K562 (cell line): ENCODE results near the gene DKKL1. TPM values are rescaled to one million over a fixed set of nuclear protein-coding genes. Genes with fewer than 3 reads are reported as not detected.

ENCODE experiments used
- BHLHE40 ChIP-seq: IDR thresholded peaks from 2 replicates; pipeline ENCODE4 v1.6.1; 2011; ENCODE audit warnings: low read length, improper control_type of control experiment
- CHD1 ChIP-seq: fragments of 200-600 bp; sonication (generic); IDR thresholded peaks from one replicate; pipeline ENCODE4 v1.6.1; 2012; ENCODE audit warnings: mild to moderate bottlenecking, moderate library complexity, low read length, inconsistent platforms
- FOXK2 ChIP-seq, 2 experiments: fragments of 450-650 bp; IDR thresholded peaks in 1 of 2; conservative IDR thresholded peaks in 1 of 2; 2 replicates each; pipeline ENCODE4 v1.6.1; 2016; ENCODE audit warnings: low read depth in 2 of 2, mild to moderate bottlenecking in 1 of 2
- HDAC1 ChIP-seq, 2 experiments: fragments of 450-650 bp; IDR thresholded peaks; 2 replicates each; pipeline ENCODE4 v1.6.1; 2016 to 2017; ENCODE audit warnings: inconsistent platforms in 1 of 2, mild to moderate bottlenecking in 1 of 2, moderate library complexity in 1 of 2
- KDM4B ChIP-seq, 2 experiments: fragments of 450-650 bp in 1 of 2; sonication (generic) in 1 of 2; IDR thresholded peaks; 2 replicates each; pipeline ENCODE4 v1.6.1; 2016 to 2017; ENCODE audit warnings: borderline replicate concordance in 2 of 2, antibody characterized with exemption in 1 of 2, low read depth in 1 of 2, mild to moderate bottlenecking in 1 of 2
- SIN3A ChIP-seq, 2 experiments: fragments of 150-350 bp in 1 of 2; IDR thresholded peaks; 2 replicates each; pipeline ENCODE4 v1.6.1; 2011 to 2016; ENCODE audit warnings: borderline replicate concordance in 2 of 2, low read depth in 2 of 2, low read length in 2 of 2, mild to moderate bottlenecking in 2 of 2, moderate library complexity in 2 of 2; ENCODE audit not compliant: control insufficient read depth in 1 of 2
- ZFP36 ChIP-seq: fragments of 150-350 bp; IDR thresholded peaks from 2 replicates; pipeline ENCODE4 v1.6.1; 2018; ENCODE audit warnings: low read length, low read depth; ENCODE audit not compliant: partially characterized antibody
- ZNF717 ChIP-seq: fragments of 250-450 bp; sonication (Bioruptor Pico); IDR thresholded peaks from 2 replicates; pipeline ENCODE4 v1.5.0; 2021
- polyA plus RNA-seq, 8 experiments: library from polyadenylated mRNA; depleted of rRNA in 4 of 8; stranded (reverse) in 5 of 8; unstranded in 3 of 8; fragments of >200 nt; fragmentation: Nextera tagmentation in 2 of 8; fragmentation: Illumina TruSeq in 1 of 8; extraction: Ambion mirVana in 2 of 8; extraction: Trizol in 1 of 8; gene quantifications; 2 replicates each; pipeline versions ENCODE4 v1.2.1 to v1.2.3, GENCODE V29; 2011 to 2014; ENCODE audit warnings: inconsistent platforms in 1 of 8, missing spikeins in 1 of 8
- total RNA-seq, 7 experiments: library from RNA; depleted of rRNA in 6 of 7; stranded (reverse); fragments of >200 nt in 6 of 7; fragmentation: Illumina TruSeq in 2 of 7; extraction: Trizol in 2 of 7; gene quantifications; 2 replicates each; pipeline versions ENCODE4 v1.2.1 to v1.2.3, GENCODE V29; 2011 to 2021; ENCODE audit warnings: low replicate concordance in 1 of 7
- TF ChIP-seq, protein P1 (sequence below), 2 experiments: fragments of 450-650 bp; formaldehyde crosslinking in 1 of 2; IDR thresholded peaks; 2 replicates each; pipeline versions ENCODE4 v1.4.0 to v1.6.1; 2014 to 2020; ENCODE audit warnings: mild to moderate bottlenecking in 2 of 2, borderline replicate concordance in 1 of 2, low read depth in 1 of 2
- TF ChIP-seq, protein P2 (sequence below): fragments of 200-800 bp; sonication (Bioruptor generic); IDR thresholded peaks from 2 replicates; pipeline ENCODE4 v1.6.1; 2017; ENCODE audit warnings: missing genetic modification characterization, missing compliant biosample characterization
- TF ChIP-seq, protein P3 (sequence below), 2 experiments: fragments of 450-650 bp; IDR thresholded peaks; 2 replicates each; pipeline ENCODE4 v1.6.1; 2016
- TF ChIP-seq, protein P4 (sequence below): IDR thresholded peaks from 2 replicates; pipeline ENCODE4 v1.6.1; 2012; ENCODE audit warnings: low read depth, low read length, improper control_type of control experiment, borderline replicate concordance

DKKL1 gene
- total and polyA plus RNA-seq, 9 of the 15 experiments (the other 6 are each of a cell fraction or from before 2014, with no cell fraction given) = 0.15 to 1.7 (median 0.52) TPM

DNA sequence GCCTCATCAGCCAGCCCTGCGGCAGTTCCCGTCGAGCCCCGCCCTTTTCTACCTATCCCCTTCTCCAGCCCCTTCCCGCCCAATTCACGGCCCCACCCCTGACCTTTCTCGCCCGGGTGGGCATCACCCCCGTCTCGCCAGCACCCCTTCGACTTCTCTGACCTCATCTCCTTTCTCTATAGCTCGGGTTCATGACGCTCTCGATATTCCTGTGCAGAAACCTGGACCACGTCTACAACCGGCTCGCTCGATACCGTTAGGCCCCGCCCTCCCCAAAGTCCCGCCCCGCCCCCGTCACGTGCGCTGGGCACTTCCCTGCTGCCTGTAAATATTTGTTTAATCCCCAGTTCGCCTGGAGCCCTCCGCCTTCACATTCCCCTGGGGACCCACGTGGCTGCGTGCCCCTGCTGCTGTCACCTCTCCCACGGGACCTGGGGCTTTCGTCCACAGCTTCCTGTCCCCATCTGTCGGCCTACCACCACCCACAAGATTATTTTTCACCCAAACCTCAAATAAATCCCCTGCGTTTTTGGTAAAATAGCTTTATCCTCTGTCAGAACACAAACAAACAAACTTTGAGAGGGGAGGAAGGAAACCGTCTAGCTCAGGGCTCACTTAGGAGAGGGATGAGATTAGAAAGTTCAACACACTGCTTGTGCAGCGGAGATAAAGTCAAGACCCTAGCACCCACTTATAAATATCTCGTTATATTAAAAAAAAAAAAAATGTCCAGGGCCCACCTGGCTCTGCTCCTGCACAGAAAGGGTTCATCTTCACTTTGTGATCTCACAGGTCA, 23.4 kb upstream of the DKKL1 start (continued):
- TF ChIP-seq, protein P1, sequence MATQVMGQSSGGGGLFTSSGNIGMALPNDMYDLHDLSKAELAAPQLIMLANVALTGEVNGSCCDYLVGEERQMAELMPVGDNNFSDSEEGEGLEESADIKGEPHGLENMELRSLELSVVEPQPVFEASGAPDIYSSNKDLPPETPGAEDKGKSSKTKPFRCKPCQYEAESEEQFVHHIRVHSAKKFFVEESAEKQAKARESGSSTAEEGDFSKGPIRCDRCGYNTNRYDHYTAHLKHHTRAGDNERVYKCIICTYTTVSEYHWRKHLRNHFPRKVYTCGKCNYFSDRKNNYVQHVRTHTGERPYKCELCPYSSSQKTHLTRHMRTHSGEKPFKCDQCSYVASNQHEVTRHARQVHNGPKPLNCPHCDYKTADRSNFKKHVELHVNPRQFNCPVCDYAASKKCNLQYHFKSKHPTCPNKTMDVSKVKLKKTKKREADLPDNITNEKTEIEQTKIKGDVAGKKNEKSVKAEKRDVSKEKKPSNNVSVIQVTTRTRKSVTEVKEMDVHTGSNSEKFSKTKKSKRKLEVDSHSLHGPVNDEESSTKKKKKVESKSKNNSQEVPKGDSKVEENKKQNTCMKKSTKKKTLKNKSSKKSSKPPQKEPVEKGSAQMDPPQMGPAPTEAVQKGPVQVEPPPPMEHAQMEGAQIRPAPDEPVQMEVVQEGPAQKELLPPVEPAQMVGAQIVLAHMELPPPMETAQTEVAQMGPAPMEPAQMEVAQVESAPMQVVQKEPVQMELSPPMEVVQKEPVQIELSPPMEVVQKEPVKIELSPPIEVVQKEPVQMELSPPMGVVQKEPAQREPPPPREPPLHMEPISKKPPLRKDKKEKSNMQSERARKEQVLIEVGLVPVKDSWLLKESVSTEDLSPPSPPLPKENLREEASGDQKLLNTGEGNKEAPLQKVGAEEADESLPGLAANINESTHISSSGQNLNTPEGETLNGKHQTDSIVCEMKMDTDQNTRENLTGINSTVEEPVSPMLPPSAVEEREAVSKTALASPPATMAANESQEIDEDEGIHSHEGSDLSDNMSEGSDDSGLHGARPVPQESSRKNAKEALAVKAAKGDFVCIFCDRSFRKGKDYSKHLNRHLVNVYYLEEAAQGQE (IDR thresholded peaks at IDR 0.05; ENCODE audit: borderline replicate concordance) = 0 out of 2 replicates have a peak, but pooled peaks have one; percentile 6
- TF ChIP-seq, protein P1 (CRISPR knock-in tag; IDR thresholded peaks at IDR 0.05; ENCODE audit: low read depth) = no peak
- TF ChIP-seq ZFP36 (no peak), FOXK2 (conservative IDR thresholded peaks at IDR 0.05 in 1 of 2, IDR thresholded peaks at IDR 0.05 in 1 of 2; ENCODE audit: low read depth in 2 of 2) (0 out of 4 replicates have a peak, but pooled peaks of 1 of the 2 experiments have one; percentile 22), ZNF717 (CRISPR knock-in tag) (no peak), HDAC1 (IDR thresholded peaks at IDR 0.05) (peak in 1 of 2 experiments; percentile 62; a peak in 2 of 4 replicates), BHLHE40 (peak; percentile 91), SIN3A (IDR thresholded peaks at IDR 0.05; ENCODE audit: borderline replicate concordance in 2 of 2, control insufficient read depth in 1 of 2, low read depth in 2 of 2, low read length in 2 of 2) (peak in 1 of 2 experiments; percentile 49; a peak in 1 of 4 replicates), KDM4B (IDR thresholded peaks at IDR 0.05; ENCODE audit: borderline replicate concordance in 2 of 2, low read depth in 1 of 2) (no peak), CHD1 (no peak)
- TF ChIP-seq, protein P2, sequence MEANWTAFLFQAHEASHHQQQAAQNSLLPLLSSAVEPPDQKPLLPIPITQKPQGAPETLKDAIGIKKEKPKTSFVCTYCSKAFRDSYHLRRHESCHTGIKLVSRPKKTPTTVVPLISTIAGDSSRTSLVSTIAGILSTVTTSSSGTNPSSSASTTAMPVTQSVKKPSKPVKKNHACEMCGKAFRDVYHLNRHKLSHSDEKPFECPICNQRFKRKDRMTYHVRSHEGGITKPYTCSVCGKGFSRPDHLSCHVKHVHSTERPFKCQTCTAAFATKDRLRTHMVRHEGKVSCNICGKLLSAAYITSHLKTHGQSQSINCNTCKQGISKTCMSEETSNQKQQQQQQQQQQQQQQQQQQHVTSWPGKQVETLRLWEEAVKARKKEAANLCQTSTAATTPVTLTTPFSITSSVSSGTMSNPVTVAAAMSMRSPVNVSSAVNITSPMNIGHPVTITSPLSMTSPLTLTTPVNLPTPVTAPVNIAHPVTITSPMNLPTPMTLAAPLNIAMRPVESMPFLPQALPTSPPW = 0 out of 2 replicates have a peak, but pooled peaks have one; percentile 10
- TF ChIP-seq, protein P3, sequence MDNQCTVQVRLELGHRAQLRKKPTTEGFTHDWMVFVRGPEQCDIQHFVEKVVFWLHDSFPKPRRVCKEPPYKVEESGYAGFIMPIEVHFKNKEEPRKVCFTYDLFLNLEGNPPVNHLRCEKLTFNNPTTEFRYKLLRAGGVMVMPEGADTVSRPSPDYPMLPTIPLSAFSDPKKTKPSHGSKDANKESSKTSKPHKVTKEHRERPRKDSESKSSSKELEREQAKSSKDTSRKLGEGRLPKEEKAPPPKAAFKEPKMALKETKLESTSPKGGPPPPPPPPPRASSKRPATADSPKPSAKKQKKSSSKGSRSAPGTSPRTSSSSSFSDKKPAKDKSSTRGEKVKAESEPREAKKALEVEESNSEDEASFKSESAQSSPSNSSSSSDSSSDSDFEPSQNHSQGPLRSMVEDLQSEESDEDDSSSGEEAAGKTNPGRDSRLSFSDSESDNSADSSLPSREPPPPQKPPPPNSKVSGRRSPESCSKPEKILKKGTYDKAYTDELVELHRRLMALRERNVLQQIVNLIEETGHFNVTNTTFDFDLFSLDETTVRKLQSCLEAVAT (IDR thresholded peaks at IDR 0.05) = 0 out of 4 replicates have a peak, but pooled peaks of 1 of the 2 experiments have one; percentile 21
- TF ChIP-seq, protein P4, sequence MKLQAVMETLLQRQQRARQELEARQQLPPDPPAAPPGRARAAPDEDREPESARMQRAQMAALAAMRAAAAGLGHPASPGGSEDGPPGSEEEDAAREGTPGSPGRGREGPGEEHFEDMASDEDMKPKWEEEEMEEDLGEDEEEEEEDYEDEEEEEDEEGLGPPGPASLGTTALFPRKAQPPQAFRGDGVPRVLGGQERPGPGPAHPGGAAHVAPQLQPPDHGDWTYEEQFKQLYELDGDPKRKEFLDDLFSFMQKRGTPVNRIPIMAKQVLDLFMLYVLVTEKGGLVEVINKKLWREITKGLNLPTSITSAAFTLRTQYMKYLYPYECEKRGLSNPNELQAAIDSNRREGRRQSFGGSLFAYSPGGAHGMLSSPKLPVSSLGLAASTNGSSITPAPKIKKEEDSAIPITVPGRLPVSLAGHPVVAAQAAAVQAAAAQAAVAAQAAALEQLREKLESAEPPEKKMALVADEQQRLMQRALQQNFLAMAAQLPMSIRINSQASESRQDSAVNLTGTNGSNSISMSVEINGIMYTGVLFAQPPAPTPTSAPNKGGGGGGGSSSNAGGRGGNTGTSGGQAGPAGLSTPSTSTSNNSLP = no peak
